SK-N-SH treated with all-trans-retinoic acid at 6 μM for 48 hours (cell line): ENCODE data around the gene ZDHHC20.

ENCODE experiments used
- ATAC-seq: fragments of 200-7000 bp; cut with Tn5 transposase; 3 replicates; pipeline ENCODE4 v1.9.1; 2020; ENCODE audit warnings: mild to moderate bottlenecking, moderate library complexity
- ARNTL ChIP-seq: fragments of 450-650 bp; formaldehyde crosslinking; IDR thresholded peaks from 2 replicates; pipeline ENCODE4 v1.5.0; 2020; ENCODE audit warnings: low read depth, mild to moderate bottlenecking, moderate library complexity, borderline replicate concordance
- BACH2 ChIP-seq: fragments of 250-450 bp; sonication (Bioruptor Pico); IDR thresholded peaks from 2 replicates; pipeline ENCODE4 v1.9.0; 2021; ENCODE audit warnings: mild to moderate bottlenecking, borderline replicate concordance
- CREB5 ChIP-seq: fragments of 250-450 bp; sonication (Bioruptor Pico); IDR thresholded peaks from 2 replicates; pipeline ENCODE4 v1.5.1; 2020; ENCODE audit warnings: low read depth, mild to moderate bottlenecking, moderate library complexity
- CSDC2 ChIP-seq: fragments of 250-450 bp; sonication (Bioruptor Pico); IDR thresholded peaks from 2 replicates; pipeline ENCODE4 v1.5.0; 2020; ENCODE audit warnings: mild to moderate bottlenecking, moderate library complexity
- CSRNP3 ChIP-seq: fragments of 250-450 bp; sonication (Bioruptor Pico); IDR thresholded peaks from 2 replicates; pipeline ENCODE4 v1.5.1; 2021; ENCODE audit warnings: mild to moderate bottlenecking, moderate library complexity
- ESRRG ChIP-seq: fragments of 250-450 bp; sonication (Bioruptor Pico); IDR thresholded peaks from 2 replicates; pipeline ENCODE4 v1.6.1; 2021; ENCODE audit warnings: mild to moderate bottlenecking
- GLIS3 ChIP-seq: fragments of 250-450 bp; sonication (Bioruptor Pico); IDR thresholded peaks from 2 replicates; pipeline ENCODE4 v1.5.0; 2020; ENCODE audit warnings: mild to moderate bottlenecking, moderate library complexity
- ISL1 ChIP-seq: fragments of 250-450 bp; sonication (Bioruptor Pico); IDR thresholded peaks from 2 replicates; pipeline ENCODE4 v2.1.2; 2022; ENCODE audit warnings: mild to moderate bottlenecking, moderate library complexity
- OSR1 ChIP-seq: fragments of 250-450 bp; sonication (Bioruptor Pico); IDR thresholded peaks from 2 replicates; pipeline ENCODE4 v1.8.0; 2022; ENCODE audit warnings: moderate library complexity, mild to moderate bottlenecking, inconsistent platforms
- PATZ1 ChIP-seq: fragments of 250-450 bp; sonication (Bioruptor Pico); IDR thresholded peaks from 2 replicates; pipeline ENCODE4 v1.8.0; 2020; ENCODE audit warnings: mild to moderate bottlenecking, moderate library complexity, borderline replicate concordance
- POU6F1 ChIP-seq: fragments of 250-450 bp; sonication (Bioruptor Pico); IDR thresholded peaks from 2 replicates; pipeline ENCODE4 v1.8.0; 2021; ENCODE audit warnings: low read depth, mild to moderate bottlenecking, moderate library complexity, borderline replicate concordance
- PPARA ChIP-seq: fragments of 250-450 bp; sonication (Bioruptor Pico); IDR thresholded peaks from 2 replicates; pipeline ENCODE4 v1.5.0; 2020; ENCODE audit warnings: mild to moderate bottlenecking, borderline replicate concordance
- RARB ChIP-seq: fragments of 250-450 bp; sonication (Bioruptor Pico); IDR thresholded peaks from 2 replicates; pipeline ENCODE4 v1.8.0; 2021; ENCODE audit warnings: mild to moderate bottlenecking, moderate library complexity
- SNAI2 ChIP-seq: fragments of 250-450 bp; sonication (Bioruptor Pico); IDR thresholded peaks from 2 replicates; pipeline ENCODE4 v1.5.0; 2020; ENCODE audit warnings: mild to moderate bottlenecking, moderate library complexity
- TCF4 ChIP-seq: fragments of 250-450 bp; sonication (Bioruptor Pico); IDR thresholded peaks from 2 replicates; pipeline ENCODE4 v1.8.0; 2021; ENCODE audit warnings: mild to moderate bottlenecking, moderate library complexity, borderline replicate concordance
- TOX ChIP-seq: fragments of 250-450 bp; sonication (Bioruptor Pico); IDR thresholded peaks from 2 replicates; pipeline ENCODE4 v1.8.0; 2021; ENCODE audit warnings: mild to moderate bottlenecking, moderate library complexity, borderline replicate concordance
- TSHZ2 ChIP-seq: fragments of 250-450 bp; sonication (Bioruptor Pico); IDR thresholded peaks from 2 replicates; pipeline ENCODE4 v1.5.0; 2020; ENCODE audit warnings: mild to moderate bottlenecking, moderate library complexity
- ZC3H10 ChIP-seq: fragments of 250-450 bp; sonication (Bioruptor Pico); IDR thresholded peaks from 2 replicates; pipeline ENCODE4 v1.5.1; 2021; ENCODE audit warnings: mild to moderate bottlenecking, moderate library complexity
- ZFP3 ChIP-seq: fragments of 250-450 bp; sonication (Bioruptor Pico); IDR thresholded peaks from 2 replicates; pipeline ENCODE4 v1.5.0; 2020; ENCODE audit warnings: mild to moderate bottlenecking, moderate library complexity
- ZFP30 ChIP-seq: fragments of 450-650 bp; formaldehyde crosslinking; IDR thresholded peaks from 2 replicates; pipeline ENCODE4 v1.5.0; 2022; ENCODE audit warnings: mild to moderate bottlenecking, moderate library complexity
- ZNF565 ChIP-seq: fragments of 450-650 bp; formaldehyde crosslinking; conservative IDR thresholded peaks from 2 replicates; pipeline ENCODE4 v1.5.0; 2020; ENCODE audit warnings: low read depth, mild to moderate bottlenecking, moderate library complexity
- ZNF70 ChIP-seq: fragments of 450-650 bp; formaldehyde crosslinking; IDR thresholded peaks from 2 replicates; pipeline ENCODE4 v1.5.0; 2020; ENCODE audit warnings: mild to moderate bottlenecking, moderate library complexity
- ZNF8 ChIP-seq: fragments of 450-650 bp; formaldehyde crosslinking; IDR thresholded peaks from 2 replicates; pipeline ENCODE4 v1.5.0; 2020; ENCODE audit warnings: mild to moderate bottlenecking, moderate library complexity

ZDHHC20 gene

GRCh38 chr13:21435231-21435630 lies 23.9 kb downstream of the ZDHHC20 start:
- no peak for ATAC-seq
- TF ChIP-seq TSHZ2 (CRISPR knock-in tag) (no peak), BACH2 (CRISPR knock-in tag) (no peak), ZNF565 (no peak), PPARA (CRISPR knock-in tag) (no peak), ZFP3 (CRISPR knock-in tag) (no peak), CSRNP3 (CRISPR knock-in tag) (no peak), OSR1 (no peak), ZNF8 (no peak), RARB (no peak), ZNF70 (no peak), ESRRG (CRISPR knock-in tag) (no peak), ISL1 (CRISPR knock-in tag) (no peak), CSDC2 (CRISPR knock-in tag) (no peak), CREB5 (CRISPR knock-in tag) (no peak), ARNTL (CRISPR knock-in tag) (no peak), ZC3H10 (CRISPR knock-in tag) (no peak), TOX (CRISPR knock-in tag) (no peak)

GRCh38 chr13:21434588-21434987 lies 24.5 kb downstream of the ZDHHC20 start:
- TF ChIP-seq OSR1 (no peak), POU6F1 (CRISPR knock-in tag) (no peak), ARNTL (CRISPR knock-in tag) (no peak), PPARA (CRISPR knock-in tag) (no peak), GLIS3 (no peak), ZNF565 (no peak), TCF4 (no peak), ZC3H10 (CRISPR knock-in tag) (no peak), CREB5 (CRISPR knock-in tag) (no peak), ZFP30 (CRISPR knock-in tag) (no peak), SNAI2 (no peak), ESRRG (CRISPR knock-in tag) (no peak), ISL1 (CRISPR knock-in tag) (no peak), ZNF8 (no peak), ZNF70 (no peak), TOX (CRISPR knock-in tag) (no peak), PATZ1 (CRISPR knock-in tag) (no peak), TSHZ2 (CRISPR knock-in tag) (no peak), BACH2 (CRISPR knock-in tag) (no peak)

More at GRCh38 chr13:21434588-21434987, 24.5 kb downstream of the ZDHHC20 start:
- no peak for ATAC-seq
